Ishikawa (cell line): Measurements from ENCODE around the gene ANP32A.

Experiments used
- CEBPB ChIP-seq: IDR thresholded peaks from 2 replicates; pipeline ENCODE4 v1.6.1; 2012
- CREB1 ChIP-seq: IDR thresholded peaks from 2 replicates; pipeline ENCODE4 v1.6.1; 2012; ENCODE audit warnings: low read depth
- EGR1 ChIP-seq: IDR thresholded peaks from 2 replicates; pipeline ENCODE4 v1.6.1; 2012
- FOXM1 ChIP-seq: IDR thresholded peaks from 2 replicates; pipeline ENCODE4 v1.6.1; 2012; ENCODE audit warnings: low read depth, borderline replicate concordance
- MAX ChIP-seq: IDR thresholded peaks from 2 replicates; pipeline ENCODE4 v1.6.1; 2012
- NFIC ChIP-seq: IDR thresholded peaks from 2 replicates; pipeline ENCODE4 v1.6.1; 2012
- RAD21 ChIP-seq: IDR thresholded peaks from 2 replicates; pipeline ENCODE4 v1.6.1; 2012; ENCODE audit warnings: low read depth
- TAF1 ChIP-seq: IDR thresholded peaks from 2 replicates; pipeline ENCODE4 v1.6.1; 2012; ENCODE audit warnings: low read depth, mild to moderate bottlenecking
- YY1 ChIP-seq: IDR thresholded peaks from 2 replicates; pipeline ENCODE4 v1.6.1; 2012; ENCODE audit warnings: low read depth
- TF ChIP-seq, protein P1 (sequence below): IDR thresholded peaks from 2 replicates; pipeline ENCODE4 v1.6.1; 2012

GRCh38 chr15:68816795-68817303 is 3.8 kb downstream of the ANP32A start:
- no peak for TF ChIP-seq FOXM1
- no peak for TF ChIP-seq CREB1
- no peak for TF ChIP-seq YY1
- TF ChIP-seq TAF1, result no peak
- TF ChIP-seq RAD21, result no peak
- TF ChIP-seq MAX, result no peak
- TF ChIP-seq EGR1, result no peak
- no peak for TF ChIP-seq CEBPB
- no peak for TF ChIP-seq NFIC
- TF ChIP-seq, protein P1, sequence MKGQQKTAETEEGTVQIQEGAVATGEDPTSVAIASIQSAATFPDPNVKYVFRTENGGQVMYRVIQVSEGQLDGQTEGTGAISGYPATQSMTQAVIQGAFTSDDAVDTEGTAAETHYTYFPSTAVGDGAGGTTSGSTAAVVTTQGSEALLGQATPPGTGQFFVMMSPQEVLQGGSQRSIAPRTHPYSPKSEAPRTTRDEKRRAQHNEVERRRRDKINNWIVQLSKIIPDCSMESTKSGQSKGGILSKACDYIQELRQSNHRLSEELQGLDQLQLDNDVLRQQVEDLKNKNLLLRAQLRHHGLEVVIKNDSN, result no peak
